ENCODE results near the gene AGGF1. TPM values are rescaled to one million over a fixed set of nuclear protein-coding genes. Genes with fewer than 3 reads are reported as not detected.
A peak's percentile ranks its signal among the peaks of the same experiment; 100 is the strongest.

AGGF1 gene
- total RNA-seq, 1 experiment from 2014 or later: 23.2 TPM

GRCh38 chr5:77030097-77031071 lies at the start of gene AGGF1 (continued):
- TF ChIP-seq ATF6 (CRISPR knock-in tag; IDR thresholded peaks at IDR 0.05): no peak
- TF ChIP-seq, protein P1, sequence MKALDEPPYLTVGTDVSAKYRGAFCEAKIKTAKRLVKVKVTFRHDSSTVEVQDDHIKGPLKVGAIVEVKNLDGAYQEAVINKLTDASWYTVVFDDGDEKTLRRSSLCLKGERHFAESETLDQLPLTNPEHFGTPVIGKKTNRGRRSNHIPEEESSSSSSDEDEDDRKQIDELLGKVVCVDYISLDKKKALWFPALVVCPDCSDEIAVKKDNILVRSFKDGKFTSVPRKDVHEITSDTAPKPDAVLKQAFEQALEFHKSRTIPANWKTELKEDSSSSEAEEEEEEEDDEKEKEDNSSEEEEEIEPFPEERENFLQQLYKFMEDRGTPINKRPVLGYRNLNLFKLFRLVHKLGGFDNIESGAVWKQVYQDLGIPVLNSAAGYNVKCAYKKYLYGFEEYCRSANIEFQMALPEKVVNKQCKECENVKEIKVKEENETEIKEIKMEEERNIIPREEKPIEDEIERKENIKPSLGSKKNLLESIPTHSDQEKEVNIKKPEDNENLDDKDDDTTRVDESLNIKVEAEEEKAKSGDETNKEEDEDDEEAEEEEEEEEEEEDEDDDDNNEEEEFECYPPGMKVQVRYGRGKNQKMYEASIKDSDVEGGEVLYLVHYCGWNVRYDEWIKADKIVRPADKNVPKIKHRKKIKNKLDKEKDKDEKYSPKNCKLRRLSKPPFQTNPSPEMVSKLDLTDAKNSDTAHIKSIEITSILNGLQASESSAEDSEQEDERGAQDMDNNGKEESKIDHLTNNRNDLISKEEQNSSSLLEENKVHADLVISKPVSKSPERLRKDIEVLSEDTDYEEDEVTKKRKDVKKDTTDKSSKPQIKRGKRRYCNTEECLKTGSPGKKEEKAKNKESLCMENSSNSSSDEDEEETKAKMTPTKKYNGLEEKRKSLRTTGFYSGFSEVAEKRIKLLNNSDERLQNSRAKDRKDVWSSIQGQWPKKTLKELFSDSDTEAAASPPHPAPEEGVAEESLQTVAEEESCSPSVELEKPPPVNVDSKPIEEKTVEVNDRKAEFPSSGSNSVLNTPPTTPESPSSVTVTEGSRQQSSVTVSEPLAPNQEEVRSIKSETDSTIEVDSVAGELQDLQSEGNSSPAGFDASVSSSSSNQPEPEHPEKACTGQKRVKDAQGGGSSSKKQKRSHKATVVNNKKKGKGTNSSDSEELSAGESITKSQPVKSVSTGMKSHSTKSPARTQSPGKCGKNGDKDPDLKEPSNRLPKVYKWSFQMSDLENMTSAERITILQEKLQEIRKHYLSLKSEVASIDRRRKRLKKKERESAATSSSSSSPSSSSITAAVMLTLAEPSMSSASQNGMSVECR (CRISPR knock-in tag; IDR thresholded peaks at IDR 0.05; ENCODE audit: borderline replicate concordance): 0 out of 2 replicates have a peak, but pooled peaks have one; percentile 50
- peak; percentile 89 for TF ChIP-seq FOXP1 (CRISPR knock-in tag; IDR thresholded peaks at IDR 0.05; ENCODE audit: borderline replicate concordance)
- TF ChIP-seq NFE2L1 (CRISPR knock-in tag; IDR thresholded peaks at IDR 0.05): peak; percentile 96
- no peak for TF ChIP-seq PREB (CRISPR knock-in tag; IDR thresholded peaks at IDR 0.05; ENCODE audit: borderline replicate concordance)
- peak; percentile 77; the same call in 1 of the 2 replicates for TF ChIP-seq ZNF232 (CRISPR knock-in tag; IDR thresholded peaks at IDR 0.05)
- TF ChIP-seq SMAD4 (CRISPR knock-in tag; IDR thresholded peaks at IDR 0.05): peak; percentile 9; the same call in 1 of the 2 replicates
- TF ChIP-seq MXD4 (CRISPR knock-in tag; IDR thresholded peaks at IDR 0.05; ENCODE audit: borderline replicate concordance): no peak
- TF ChIP-seq ZNF317 (CRISPR knock-in tag; IDR thresholded peaks at IDR 0.05; ENCODE audit: borderline replicate concordance, low read depth): no peak
- TF ChIP-seq, protein P2, sequence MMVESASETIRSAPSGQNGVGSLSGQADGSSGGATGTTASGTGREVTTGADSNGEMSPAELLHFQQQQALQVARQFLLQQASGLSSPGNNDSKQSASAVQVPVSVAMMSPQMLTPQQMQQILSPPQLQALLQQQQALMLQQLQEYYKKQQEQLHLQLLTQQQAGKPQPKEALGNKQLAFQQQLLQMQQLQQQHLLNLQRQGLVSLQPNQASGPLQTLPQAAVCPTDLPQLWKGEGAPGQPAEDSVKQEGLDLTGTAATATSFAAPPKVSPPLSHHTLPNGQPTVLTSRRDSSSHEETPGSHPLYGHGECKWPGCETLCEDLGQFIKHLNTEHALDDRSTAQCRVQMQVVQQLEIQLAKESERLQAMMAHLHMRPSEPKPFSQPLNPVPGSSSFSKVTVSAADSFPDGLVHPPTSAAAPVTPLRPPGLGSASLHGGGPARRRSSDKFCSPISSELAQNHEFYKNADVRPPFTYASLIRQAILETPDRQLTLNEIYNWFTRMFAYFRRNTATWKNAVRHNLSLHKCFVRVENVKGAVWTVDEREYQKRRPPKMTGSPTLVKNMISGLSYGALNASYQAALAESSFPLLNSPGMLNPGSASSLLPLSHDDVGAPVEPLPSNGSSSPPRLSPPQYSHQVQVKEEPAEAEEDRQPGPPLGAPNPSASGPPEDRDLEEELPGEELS (CRISPR knock-in tag; IDR thresholded peaks at IDR 0.05): no peak
- TF ChIP-seq, protein P3, sequence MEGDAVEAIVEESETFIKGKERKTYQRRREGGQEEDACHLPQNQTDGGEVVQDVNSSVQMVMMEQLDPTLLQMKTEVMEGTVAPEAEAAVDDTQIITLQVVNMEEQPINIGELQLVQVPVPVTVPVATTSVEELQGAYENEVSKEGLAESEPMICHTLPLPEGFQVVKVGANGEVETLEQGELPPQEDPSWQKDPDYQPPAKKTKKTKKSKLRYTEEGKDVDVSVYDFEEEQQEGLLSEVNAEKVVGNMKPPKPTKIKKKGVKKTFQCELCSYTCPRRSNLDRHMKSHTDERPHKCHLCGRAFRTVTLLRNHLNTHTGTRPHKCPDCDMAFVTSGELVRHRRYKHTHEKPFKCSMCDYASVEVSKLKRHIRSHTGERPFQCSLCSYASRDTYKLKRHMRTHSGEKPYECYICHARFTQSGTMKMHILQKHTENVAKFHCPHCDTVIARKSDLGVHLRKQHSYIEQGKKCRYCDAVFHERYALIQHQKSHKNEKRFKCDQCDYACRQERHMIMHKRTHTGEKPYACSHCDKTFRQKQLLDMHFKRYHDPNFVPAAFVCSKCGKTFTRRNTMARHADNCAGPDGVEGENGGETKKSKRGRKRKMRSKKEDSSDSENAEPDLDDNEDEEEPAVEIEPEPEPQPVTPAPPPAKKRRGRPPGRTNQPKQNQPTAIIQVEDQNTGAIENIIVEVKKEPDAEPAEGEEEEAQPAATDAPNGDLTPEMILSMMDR (IDR thresholded peaks at IDR 0.05): no peak
- TF ChIP-seq GRHL2 (CRISPR knock-in tag; IDR thresholded peaks at IDR 0.05; ENCODE audit: insufficient replicate concordance, severe bottlenecking): no peak
- no peak for TF ChIP-seq RELA (CRISPR knock-in tag; IDR thresholded peaks at IDR 0.05; ENCODE audit: borderline replicate concordance)
- TF ChIP-seq SP1 (CRISPR knock-in tag; conservative IDR thresholded peaks at IDR 0.05): peak; percentile 76
- TF ChIP-seq E2F4 (CRISPR knock-in tag; IDR thresholded peaks at IDR 0.05; ENCODE audit: borderline replicate concordance, low read depth): no peak
- TF ChIP-seq ESRRA (CRISPR knock-in tag; IDR thresholded peaks at IDR 0.05; ENCODE audit: borderline replicate concordance): peak; percentile 49; the same call in 1 of the 2 replicates
